GM12878 (cell line): ENCODE measurements around the gene SULT2B1. TPM values are rescaled to one million over a fixed set of nuclear protein-coding genes. Genes with fewer than 3 reads are reported as not detected.

Experiments used
- ATAC-seq: fragments of 200-7000 bp; cut with Tn5 transposase; 3 replicates; pipeline ENCODE4 v1.9.1; 2020; ENCODE audit warnings: mild to moderate bottlenecking, moderate library complexity
- BruUV-seq: library from RNA; stranded (reverse); fragments of 400-500 nt; replicated peaks from 2 replicates; lab custom pipeline; 2021; lab: Mats Ljungman, UMichigan
- CTCF ChIA-PET: fragments of 300-600 bp; sonication (Branson Sonifier 250); formaldehyde crosslinking; extraction: SDS; loops from one replicate; lab custom pipeline; 2021; ENCODE audit warnings: inconsistent platforms; lab: Yijun Ruan, JAX
- POLR2A ChIA-PET: fragments of 350-600 bp; formaldehyde crosslinking; extraction: SDS; loops from one replicate; lab custom pipeline; 2021; ENCODE audit warnings: inconsistent platforms; lab: Charles Lee
- RAD21 ChIA-PET: fragments of 300-600 bp; sonication (Branson Sonifier 250); formaldehyde crosslinking; loops from one replicate; lab custom pipeline; 2023; ENCODE audit warnings: antibody characterized with exemption; ENCODE audit not compliant: unreplicated experiment; lab: Charles Lee
- SMC1A ChIA-PET: fragments of 300-600 bp; sonication (Branson Sonifier 250); formaldehyde crosslinking; loops from one replicate; lab custom pipeline; 2023; ENCODE audit not compliant: unreplicated experiment, uncharacterized antibody; lab: Charles Lee
- DNase-seq: peaks from one replicate; pipeline ENCODE4 v3.0.0-alpha.2; 2011; ENCODE audit warnings: low read depth, low spot score
- FAIRE-seq: peaks from 3 replicates; lab custom pipeline; 2011; peaks lifted over from hg19 to GRCh38; lab: Jason Lieb, UNC
- H2AFZ ChIP-seq: 2 replicates; pipeline ENCODE4 v1.6.0; 2011; ENCODE audit warnings: low read depth, low read length, control low read depth; ENCODE audit not compliant: control insufficient read depth
- H3K27ac ChIP-seq: 2 replicates; pipeline ENCODE4 v1.5.1; 2011; ENCODE audit warnings: control low read depth; ENCODE audit not compliant: control insufficient read depth, insufficient read depth
- H3K27me3 ChIP-seq, 2 experiments: replicated peaks in 1 of 2; 2 replicates each; pipeline versions ENCODE4 v1.6.0 to v1.6.1; 2011; ENCODE audit warnings: low read length in 1 of 2; ENCODE audit not compliant: control insufficient read depth in 2 of 2, insufficient read depth in 2 of 2
- H3K36me3 ChIP-seq, 2 experiments: 2 replicates each; pipeline ENCODE4 v1.5.1; 2011; ENCODE audit warnings: low read length in 1 of 2; ENCODE audit not compliant: control insufficient read depth in 2 of 2, insufficient read depth in 2 of 2
- H3K4me1 ChIP-seq: 2 replicates; pipeline ENCODE4 v1.6.1; 2011; ENCODE audit warnings: mild to moderate bottlenecking, low read length, moderate library complexity, mixed read lengths; ENCODE audit not compliant: control insufficient read depth, insufficient read depth
- H3K4me2 ChIP-seq: 2 replicates; pipeline ENCODE4 v1.6.0; 2011; ENCODE audit warnings: control low read depth; ENCODE audit not compliant: control insufficient read depth, insufficient read depth
- H3K4me3 ChIP-seq: fragments of 200-600 bp; sonication (generic); 2 replicates; pipeline ENCODE4 v1.5.1; 2016
- H3K79me2 ChIP-seq: 2 replicates; pipeline ENCODE4 v1.6.0; 2011; ENCODE audit warnings: low read length; ENCODE audit not compliant: control insufficient read depth, insufficient read depth
- H3K9ac ChIP-seq: 2 replicates; pipeline ENCODE4 v1.8.0; 2011; ENCODE audit warnings: low read length, control low read depth, mixed read lengths; ENCODE audit not compliant: control insufficient read depth, insufficient read depth
- H3K9me3 ChIP-seq: replicated peaks from 3 replicates; pipeline ENCODE4 v1.5.1; 2011; ENCODE audit warnings: mild to moderate bottlenecking, low read length; ENCODE audit not compliant: control insufficient read depth, insufficient read depth
- H4K20me1 ChIP-seq: 2 replicates; pipeline ENCODE4 v1.6.0; 2011; ENCODE audit not compliant: control insufficient read depth, insufficient read depth
- CREM ChIP-seq: IDR thresholded peaks from 2 replicates; pipeline ENCODE4 v1.6.1; 2014; ENCODE audit warnings: antibody characterized with exemption, low read depth
- IKZF2 ChIP-seq, 2 experiments: fragments of 450-650 bp; IDR thresholded peaks; 2 replicates each; pipeline ENCODE4 v1.6.1; 2017; ENCODE audit warnings: mild to moderate bottlenecking in 2 of 2, moderate library complexity in 2 of 2
- MTA3 ChIP-seq: IDR thresholded peaks from 2 replicates; pipeline ENCODE4 v1.6.1; 2012; ENCODE audit warnings: low read length, inconsistent platforms, borderline replicate concordance
- MYB ChIP-seq: fragments of 150-350 bp; IDR thresholded peaks from 2 replicates; pipeline ENCODE4 v1.6.1; 2014; ENCODE audit warnings: mild to moderate bottlenecking, low read depth, low read length, borderline replicate concordance
- POLR2AphosphoS2 ChIP-seq: IDR thresholded peaks from 2 replicates; pipeline ENCODE4 v1.6.1; 2011; ENCODE audit warnings: low read depth, mild to moderate bottlenecking, low read length, improper control_type of control experiment, moderate library complexity
- ZBTB40 ChIP-seq: fragments of 450-650 bp; IDR thresholded peaks from 2 replicates; pipeline ENCODE4 v1.6.1; 2016; ENCODE audit warnings: mild to moderate bottlenecking, moderate library complexity, borderline replicate concordance
- ZNF217 ChIP-seq: fragments of 450-650 bp; IDR thresholded peaks from 2 replicates; pipeline ENCODE4 v1.6.1; 2017; ENCODE audit warnings: antibody characterized with exemption, mild to moderate bottlenecking
- ZZZ3 ChIP-seq: IDR thresholded peaks from 2 replicates; pipeline ENCODE4 v1.6.1; 2011; ENCODE audit warnings: low read depth; ENCODE audit not compliant: control insufficient read depth, insufficient read length
- WGBS: methylation state at CpG from one replicate; pipeline ENCODE4 v1.1.6; 2016; ENCODE audit warnings: low lambda C conversion rate; ENCODE audit not compliant: insufficient replicate concordance, insufficient coverage; ENCODE audit errors: missing lambda C conversion rate; 5-methylcytosine and 5-hydroxymethylcytosine counted together
- in situ Hi-C: fragments of 300-500 bp; cut with MboI; formaldehyde crosslinking; loops from 9 replicates; pipeline ENCODE4 v1.14.3; 2018; ENCODE audit warnings: mixed read lengths
- intact Hi-C: fragments of 100-400 bp; cut with micrococcal nuclease; formaldehyde crosslinking; loops from one replicate; pipeline ENCODE4 v1.14.2; 2022; ENCODE audit not compliant: unreplicated experiment
- polyA plus RNA-seq, 11 experiments: library from polyadenylated mRNA; depleted of rRNA in 4 of 11; unstranded in 6 of 11; stranded (reverse) in 5 of 11; fragments of >200 nt; fragmentation: Nextera tagmentation in 4 of 11; fragmentation: Illumina TruSeq in 1 of 11; extraction: Ambion mirVana in 4 of 11; extraction: Trizol in 1 of 11; gene quantifications; 1 replicate in 1 of 11; 2 replicates in 10 of 11; pipeline versions ENCODE4 v1.2.1 to v1.2.3, GENCODE V29; 2011 to 2016; ENCODE audit warnings: inconsistent platforms in 2 of 11, missing spikeins in 2 of 11, low read depth in 1 of 11
- total RNA-seq, 4 experiments: library from RNA; depleted of rRNA in 3 of 4; stranded (reverse); fragments of >200 nt in 3 of 4; fragmentation: Illumina TruSeq in 1 of 4; extraction: Trizol in 1 of 4; gene quantifications; 2 replicates each; pipeline versions ENCODE4 v1.2.1 to v1.2.3, GENCODE V29; 2013 to 2021

Gene SULT2B1
- total and polyA plus RNA-seq, 10 of the 15 experiments (the other 5 are each of a cell fraction or from before 2014, with no cell fraction given), result 0.11 to 0.14 TPM; not detected in 8

- BruUV-seq, result no TSS peak
- H3K36me3 ChIP-seq, result no peaks in the 10 kb centered on the region
- no peak overlapping the region for H3K4me2 ChIP-seq
- no peak for TF ChIP-seq ZNF217
- no peak for TF ChIP-seq ZZZ3
- no peak for TF ChIP-seq MYB
- no peak for TF ChIP-seq IKZF2 (IDR thresholded peaks at IDR 0.05)
- TF ChIP-seq CREM, result no peak
- TF ChIP-seq POLR2AphosphoS2, result no peak
- no peak for TF ChIP-seq MTA3
- no peak for TF ChIP-seq ZBTB40
- H3K79me2 ChIP-seq, result no peaks in the 10 kb centered on the region
- H3K9ac ChIP-seq, result no peak overlapping the region
- no peaks in the 10 kb centered on the region for H4K20me1 ChIP-seq
- no peak overlapping the region for H2AFZ ChIP-seq
- ChIA-PET CTCF (no interaction called here), SMC1A (no interaction called here), RAD21 (no interaction called here), POLR2A (no interaction called here)
- in situ Hi-C loops, result loop anchor here (25.0 kb wide), 1 partner anchor 699 kb away; the partner anchor contains the start of gene TPRX2
- intact Hi-C loops, result no loop called here
- no peak for ATAC-seq
- no peaks in the 10 kb centered on the region for H3K9me3 ChIP-seq
- H3K27ac ChIP-seq, result no peak overlapping the region
- no peak for FAIRE-seq
- no peak for DNase-seq
- WGBS, result 90% methylated on average over 11 of the region's 11 CpGs
- no peaks in the 10 kb centered on the region for H3K27me3 ChIP-seq
- no peaks in the 10 kb centered on the region for H3K4me1 ChIP-seq
- H3K4me3 ChIP-seq, result no peak overlapping the region
Observed at GRCh38 chr19:48561412-48561811, 9.4 kb downstream of the SULT2B1 start.
